ENCODE results near the gene C19orf33. TPM values are rescaled to one million over a fixed set of nuclear protein-coding genes. Genes with fewer than 3 reads are reported as not detected.
A peak's percentile ranks its signal among the peaks of the same experiment; 100 is the strongest.

The C19orf33 gene
- total and polyA plus RNA-seq, 9 of the 15 experiments (the other 6 are each of a cell fraction or from before 2014, with no cell fraction given): 3.2 TPM; not detected in 8

- TF ChIP-seq, protein P1, sequence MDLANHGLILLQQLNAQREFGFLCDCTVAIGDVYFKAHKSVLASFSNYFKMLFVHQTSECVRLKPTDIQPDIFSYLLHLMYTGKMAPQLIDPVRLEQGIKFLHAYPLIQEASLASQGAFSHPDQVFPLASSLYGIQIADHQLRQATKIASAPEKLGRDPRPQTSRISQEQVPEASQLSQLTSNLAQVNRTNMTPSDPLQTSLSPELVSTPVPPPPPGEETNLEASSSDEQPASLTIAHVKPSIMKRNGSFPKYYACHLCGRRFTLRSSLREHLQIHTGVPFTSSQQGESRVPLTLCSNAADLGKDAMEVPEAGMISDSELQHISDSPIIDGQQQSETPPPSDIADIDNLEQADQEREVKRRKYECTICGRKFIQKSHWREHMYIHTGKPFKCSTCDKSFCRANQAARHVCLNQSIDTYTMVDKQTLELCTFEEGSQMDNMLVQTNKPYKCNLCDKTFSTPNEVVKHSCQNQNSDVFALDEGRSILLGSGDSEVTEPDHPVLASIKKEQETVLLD (IDR thresholded peaks at IDR 0.05): peak; percentile 36; the same call in 1 of the 2 replicates
- peak; percentile 54; the same call in 1 of the 2 replicates for TF ChIP-seq PHF8 (IDR thresholded peaks at IDR 0.05; ENCODE audit: borderline replicate concordance, low read length)
- 0 out of 2 replicates have a peak, but pooled peaks have one; percentile 22 for TF ChIP-seq E2F3 (CRISPR knock-in tag; IDR thresholded peaks at IDR 0.05)
- peak; percentile 40 for TF ChIP-seq PHF20 (IDR thresholded peaks at IDR 0.05; ENCODE audit: partially characterized antibody)
- TF ChIP-seq, protein P2, sequence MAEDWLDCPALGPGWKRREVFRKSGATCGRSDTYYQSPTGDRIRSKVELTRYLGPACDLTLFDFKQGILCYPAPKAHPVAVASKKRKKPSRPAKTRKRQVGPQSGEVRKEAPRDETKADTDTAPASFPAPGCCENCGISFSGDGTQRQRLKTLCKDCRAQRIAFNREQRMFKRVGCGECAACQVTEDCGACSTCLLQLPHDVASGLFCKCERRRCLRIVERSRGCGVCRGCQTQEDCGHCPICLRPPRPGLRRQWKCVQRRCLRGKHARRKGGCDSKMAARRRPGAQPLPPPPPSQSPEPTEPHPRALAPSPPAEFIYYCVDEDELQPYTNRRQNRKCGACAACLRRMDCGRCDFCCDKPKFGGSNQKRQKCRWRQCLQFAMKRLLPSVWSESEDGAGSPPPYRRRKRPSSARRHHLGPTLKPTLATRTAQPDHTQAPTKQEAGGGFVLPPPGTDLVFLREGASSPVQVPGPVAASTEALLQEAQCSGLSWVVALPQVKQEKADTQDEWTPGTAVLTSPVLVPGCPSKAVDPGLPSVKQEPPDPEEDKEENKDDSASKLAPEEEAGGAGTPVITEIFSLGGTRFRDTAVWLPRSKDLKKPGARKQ (CRISPR knock-in tag; IDR thresholded peaks at IDR 0.05): no peak
- TF ChIP-seq SUPT5H (IDR thresholded peaks at IDR 0.05): peak; percentile 79
- TF ChIP-seq MIER1 (IDR thresholded peaks at IDR 0.05; ENCODE audit: low read depth): no peak
- no peak for TF ChIP-seq SMAD4 (CRISPR knock-in tag; conservative IDR thresholded peaks at IDR 0.05)
- TF ChIP-seq ZBTB40 (IDR thresholded peaks at IDR 0.05): peak; percentile 58; the same call in 1 of the 2 replicates
- no peak for TF ChIP-seq ZBTB40 (CRISPR knock-in tag; IDR thresholded peaks at IDR 0.05)
- TF ChIP-seq ELF4 (CRISPR knock-in tag; IDR thresholded peaks at IDR 0.05): peak; percentile 94
- TF ChIP-seq POLR2G (IDR thresholded peaks at IDR 0.05; ENCODE audit: low read depth, low read length): peak; percentile 67
- peak; percentile 78 to 89 for TF ChIP-seq MAZ (CRISPR knock-in tag; conservative IDR thresholded peaks at IDR 0.05 in 1 of 2, IDR thresholded peaks at IDR 0.05 in 1 of 2)
- no peak for TF ChIP-seq SMARCE1 (IDR thresholded peaks at IDR 0.05)
- TF ChIP-seq ARHGAP35 (IDR thresholded peaks at IDR 0.05; ENCODE audit: partially characterized antibody): peak; percentile 37
- TF ChIP-seq CC2D1A (IDR thresholded peaks at IDR 0.05): peak; percentile 17
- TF ChIP-seq MTA3 (IDR thresholded peaks at IDR 0.05; ENCODE audit: borderline replicate concordance): peak; percentile 35; the same call in 1 of the 2 replicates
These were observed 32.0 kb downstream of the C19orf33 start (continued) for GRCh38 chr19:38335949-38336637.

All from K562 (cell line).